ENCODE measurements around the gene SLC2A1. TPM values are rescaled to one million over a fixed set of nuclear protein-coding genes. Genes with fewer than 3 reads are reported as not detected.

Gene SLC2A1
- total and polyA plus RNA-seq, 9 of the 15 experiments (the other 6 are each of a cell fraction or from before 2014, with no cell fraction given), result 12.6 to 153 (median 48.0) TPM

DNA sequence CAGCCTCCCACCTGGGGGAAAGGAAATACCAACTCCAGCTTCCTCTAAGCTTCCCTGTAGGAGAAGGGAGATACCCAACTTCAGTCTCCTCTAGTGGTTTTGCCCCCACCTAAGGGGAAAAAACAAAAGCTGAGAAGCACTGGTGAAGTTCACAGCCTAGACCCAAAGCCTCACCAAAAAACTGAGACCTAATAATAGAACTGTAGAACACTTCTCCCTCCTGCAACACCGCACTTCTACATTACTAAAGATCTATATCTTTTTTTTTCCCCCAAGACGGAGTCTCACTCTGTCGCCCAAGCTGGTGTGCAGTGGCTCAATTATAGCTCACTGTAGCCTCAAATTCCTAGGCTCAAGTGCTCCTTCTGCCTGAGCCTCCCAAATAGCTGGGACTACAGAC lies 43.2 kb downstream of the SLC2A1 start:
- in situ Hi-C loops (cut with MboI), result no loop called here

More for the DNA sequence above, 43.2 kb downstream of the SLC2A1 start:
- Histone ChIP-seq H3K9me3 (replicated peaks; ENCODE audit: control insufficient read depth, insufficient read depth, low read depth, low read length) (peaks cover 22% of the 10 kb centered on the region), H3K4me1 (replicated peaks in 1 of 2; ENCODE audit: control insufficient read depth in 2 of 2, insufficient read depth in 2 of 2, low read length in 2 of 2) (peaks cover 0 to 7% of the 10 kb centered on the region in 2 experiments; a peak in 1 of 5 replicates), H3K79me2 (ENCODE audit: control insufficient read depth, insufficient read depth, low read length) (no peaks in the 10 kb centered on the region), H3K36me3 (ENCODE audit: control insufficient read depth, insufficient read depth, low read length) (no peaks in the 10 kb centered on the region), H3K27me3 (ENCODE audit: control insufficient read depth in 2 of 2, insufficient read depth in 2 of 2, low read length in 2 of 2) (no peaks in the 10 kb centered on the region), H4K20me1 (replicated peaks; ENCODE audit: control insufficient read depth, insufficient read depth, low read length) (no peaks in the 10 kb centered on the region), H2AFZ (ENCODE audit: low read depth, low read length) (no peak overlapping the region), H3K9ac (ENCODE audit: insufficient read depth in 1 of 2, low read depth in 2 of 2, low read length in 2 of 2) (no peak overlapping the region), H3K27ac (ENCODE audit: extremely low read depth, low read depth, low read length) (no peak overlapping the region), H3K9me1 (ENCODE audit: control insufficient read depth, insufficient read depth, low read length) (no peaks in the 10 kb centered on the region), H3K4me2 (ENCODE audit: insufficient read depth, low read length) (no peak overlapping the region), H3K4me3 (no peak overlapping the region)
- TF ChIP-seq ZNF449 (CRISPR knock-in tag; IDR thresholded peaks at IDR 0.05) (no peak), RBM14 (IDR thresholded peaks at IDR 0.05; ENCODE audit: borderline replicate concordance, insufficient read depth, low read depth, low read length) (no peak), PTBP1 (IDR thresholded peaks at IDR 0.05; ENCODE audit: low read depth, low read length) (no peak), ETS2 (tag; IDR thresholded peaks at IDR 0.05; ENCODE audit: borderline replicate concordance, poor library complexity, severe bottlenecking) (no peak), NR0B1 (IDR thresholded peaks at IDR 0.05; ENCODE audit: partially characterized antibody) (no peak)
- ChIA-PET POLR2A (interaction anchor here (0.6 kb wide), 1 partner anchor 22 kb away, joined by 3 read pairs; no protein-coding TSS in a partner anchor), CTCF (ENCODE audit: low intra/inter-chr PET ratio) (no interaction called here)
- no TSS peak for BruUV-seq (replicated peaks)
- 43% methylated on average over 3 of the region's 3 CpGs for WGBS (ENCODE audit: insufficient coverage, low coverage, missing lambda C conversion rate)
- intact Hi-C loops (cut with micrococcal nuclease), result no loop called here
- FAIRE-seq (no peak), ATAC-seq (no peak), DNase-seq (ENCODE audit: extremely low read depth in 1 of 4, low spot score in 3 of 4) (no peak)
